ENCODE data around the gene GRK5.

GRCh38 chr10:119494236-119495020, 287.1 kb downstream of the GRK5 start:
- TF ChIP-seq CTCF (IDR thresholded peaks at IDR 0.05; ENCODE audit: borderline replicate concordance, extremely low read depth, low read length, poor library complexity, severe bottlenecking), result no peak
- TF ChIP-seq EZH2 (IDR thresholded peaks at IDR 0.05; ENCODE audit: borderline replicate concordance, low read depth, low read length, severe bottlenecking), result no peak
